Fibroblast of the aortic adventitia (primary cell): ENCODE results near the gene DACT2. TPM values are rescaled to one million over a fixed set of nuclear protein-coding genes. Genes with fewer than 3 reads are reported as not detected.
"Not testable (repeated sequence)": the region's sequence is repeated elsewhere in the genome, so short reads cannot be mapped to it uniquely, and the experiment has no call there.

Source experiments
- DNase-seq: peaks from one replicate; pipeline ENCODE4 v3.0.0-alpha.2; 2010; ENCODE audit warnings: low read depth
- H3K4me3 ChIP-seq: 2 replicates; pipeline ENCODE4 v1.5.1; 2011; ENCODE audit warnings: low read depth, mild to moderate bottlenecking, control low read depth, low read length, moderate library complexity
- total RNA-seq: library from RNA; depleted of rRNA; stranded (reverse); fragments of >200 nt; gene quantifications from 2 replicates; pipeline ENCODE4 v1.2.3, GENCODE V29; 2012; ENCODE audit warnings: low replicate concordance
- TF ChIP-seq, protein P1 (sequence below): IDR thresholded peaks from 2 replicates; pipeline ENCODE4 v1.5.1; 2011; ENCODE audit warnings: mild to moderate bottlenecking, low read length, control low read depth, inconsistent platforms; ENCODE audit not compliant: insufficient read depth

DACT2 gene
- total RNA-seq, 1 donor: 0.27 TPM

DNA sequence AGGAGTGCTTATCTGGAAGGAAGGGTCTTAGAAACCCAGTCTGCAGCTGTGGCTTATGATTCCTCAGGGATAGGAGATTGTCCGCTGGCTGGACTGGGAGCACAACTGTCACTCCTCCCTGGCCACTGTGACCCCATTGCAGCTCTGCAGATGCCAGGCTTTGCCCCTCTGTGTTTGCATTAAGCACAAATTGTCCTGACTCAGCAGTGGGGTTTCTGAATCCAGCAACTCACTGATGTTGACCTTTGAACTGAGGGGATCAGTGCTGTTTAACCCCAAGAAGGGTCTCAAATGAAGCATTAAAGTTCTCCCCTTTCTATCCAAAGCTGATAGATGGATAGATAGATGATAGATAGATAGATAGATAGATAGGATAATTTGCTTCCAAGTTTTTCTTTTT, 29.5 kb downstream of the DACT2 start:
- DNase-seq: no peak
- no peak overlapping the region for H3K4me3 ChIP-seq
- TF ChIP-seq, protein P1, sequence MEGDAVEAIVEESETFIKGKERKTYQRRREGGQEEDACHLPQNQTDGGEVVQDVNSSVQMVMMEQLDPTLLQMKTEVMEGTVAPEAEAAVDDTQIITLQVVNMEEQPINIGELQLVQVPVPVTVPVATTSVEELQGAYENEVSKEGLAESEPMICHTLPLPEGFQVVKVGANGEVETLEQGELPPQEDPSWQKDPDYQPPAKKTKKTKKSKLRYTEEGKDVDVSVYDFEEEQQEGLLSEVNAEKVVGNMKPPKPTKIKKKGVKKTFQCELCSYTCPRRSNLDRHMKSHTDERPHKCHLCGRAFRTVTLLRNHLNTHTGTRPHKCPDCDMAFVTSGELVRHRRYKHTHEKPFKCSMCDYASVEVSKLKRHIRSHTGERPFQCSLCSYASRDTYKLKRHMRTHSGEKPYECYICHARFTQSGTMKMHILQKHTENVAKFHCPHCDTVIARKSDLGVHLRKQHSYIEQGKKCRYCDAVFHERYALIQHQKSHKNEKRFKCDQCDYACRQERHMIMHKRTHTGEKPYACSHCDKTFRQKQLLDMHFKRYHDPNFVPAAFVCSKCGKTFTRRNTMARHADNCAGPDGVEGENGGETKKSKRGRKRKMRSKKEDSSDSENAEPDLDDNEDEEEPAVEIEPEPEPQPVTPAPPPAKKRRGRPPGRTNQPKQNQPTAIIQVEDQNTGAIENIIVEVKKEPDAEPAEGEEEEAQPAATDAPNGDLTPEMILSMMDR: no peak

DNA sequence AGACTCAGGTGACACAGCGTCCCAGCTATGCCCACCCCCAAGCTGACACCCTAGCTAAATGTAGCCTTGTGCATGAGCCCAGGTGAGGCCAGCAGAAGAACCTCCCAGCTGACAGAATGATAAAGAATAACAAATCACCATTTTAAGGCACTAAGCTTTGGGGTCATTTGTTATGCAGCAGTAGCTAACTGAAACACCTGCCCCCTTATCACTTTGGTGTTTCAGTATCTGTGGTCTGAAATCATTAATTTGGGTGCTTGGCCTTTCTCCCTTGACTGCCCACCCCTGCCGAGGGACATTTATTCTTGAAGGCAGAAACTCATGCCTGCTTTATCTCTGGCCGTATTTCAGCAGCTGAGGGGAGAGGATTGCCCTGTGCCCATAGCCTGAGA, 30.0 kb downstream of the DACT2 start:
- TF ChIP-seq, protein P1: no peak
- no peak overlapping the region for H3K4me3 ChIP-seq

DNA sequence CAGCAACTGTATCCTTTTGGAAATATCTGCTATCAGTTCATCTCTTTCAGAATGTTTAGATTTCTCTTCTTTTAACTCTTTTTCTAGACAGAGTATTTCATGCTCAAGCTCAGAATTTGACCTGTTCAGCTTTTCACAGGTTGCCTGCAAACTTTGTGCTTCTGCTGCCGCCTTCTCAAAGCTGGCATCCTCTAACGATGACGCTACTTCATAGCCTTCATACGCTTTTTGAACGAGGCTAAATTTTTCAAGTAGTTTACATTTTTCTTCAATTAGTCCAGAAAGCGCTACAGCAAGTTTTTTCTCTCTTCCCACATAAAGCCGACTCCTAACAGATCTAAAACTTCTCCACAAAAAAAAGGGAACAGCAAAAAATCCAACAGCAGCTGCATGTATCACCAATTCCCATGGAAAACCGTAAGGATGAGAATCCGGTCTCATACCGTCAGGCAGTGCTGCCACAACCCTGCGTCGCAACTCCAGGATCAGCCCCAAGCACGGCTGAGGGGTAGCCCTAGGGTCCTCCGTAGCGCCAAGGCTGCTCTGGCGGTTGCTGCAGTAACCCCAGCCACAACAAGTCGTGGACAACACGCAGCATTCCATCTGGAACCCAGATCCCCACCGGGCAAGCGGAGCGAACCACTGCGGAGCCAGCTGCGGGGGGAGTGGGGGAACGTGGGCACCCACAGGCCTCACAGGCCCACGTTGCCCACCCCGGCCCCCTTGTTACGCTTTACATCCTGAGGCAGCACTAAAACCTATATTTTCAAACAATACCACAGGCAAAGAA, 30.6 kb downstream of the DACT2 start:
- TF ChIP-seq, protein P1: no peak
- no peak for DNase-seq
- H3K4me3 ChIP-seq: no peak overlapping the region

More for the DNA sequence above, 30.0 kb downstream of the DACT2 start:
- DNase-seq: no peak

DNA sequence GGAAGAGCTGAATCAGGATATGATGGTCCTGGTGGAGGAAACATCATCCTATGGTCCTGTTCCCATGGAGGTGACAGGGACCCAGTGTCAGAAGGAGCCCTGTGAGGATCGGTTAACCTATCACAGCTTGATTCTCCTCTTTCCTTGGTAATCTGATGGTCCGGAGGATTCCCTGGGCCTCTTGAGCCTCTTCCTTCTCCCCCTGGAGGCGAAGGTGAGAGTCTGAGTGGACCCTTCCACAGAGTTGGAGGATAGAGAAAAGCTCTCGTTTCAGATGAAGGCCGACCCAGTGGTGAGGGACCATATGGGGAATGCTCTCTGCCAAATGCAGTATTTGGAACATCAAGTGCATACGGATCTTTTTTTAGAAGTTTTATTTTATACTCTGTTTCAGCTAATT, 32.1 kb downstream of the DACT2 start:
- H3K4me3 ChIP-seq, DNase-seq: not testable (repeated sequence)

DNA sequence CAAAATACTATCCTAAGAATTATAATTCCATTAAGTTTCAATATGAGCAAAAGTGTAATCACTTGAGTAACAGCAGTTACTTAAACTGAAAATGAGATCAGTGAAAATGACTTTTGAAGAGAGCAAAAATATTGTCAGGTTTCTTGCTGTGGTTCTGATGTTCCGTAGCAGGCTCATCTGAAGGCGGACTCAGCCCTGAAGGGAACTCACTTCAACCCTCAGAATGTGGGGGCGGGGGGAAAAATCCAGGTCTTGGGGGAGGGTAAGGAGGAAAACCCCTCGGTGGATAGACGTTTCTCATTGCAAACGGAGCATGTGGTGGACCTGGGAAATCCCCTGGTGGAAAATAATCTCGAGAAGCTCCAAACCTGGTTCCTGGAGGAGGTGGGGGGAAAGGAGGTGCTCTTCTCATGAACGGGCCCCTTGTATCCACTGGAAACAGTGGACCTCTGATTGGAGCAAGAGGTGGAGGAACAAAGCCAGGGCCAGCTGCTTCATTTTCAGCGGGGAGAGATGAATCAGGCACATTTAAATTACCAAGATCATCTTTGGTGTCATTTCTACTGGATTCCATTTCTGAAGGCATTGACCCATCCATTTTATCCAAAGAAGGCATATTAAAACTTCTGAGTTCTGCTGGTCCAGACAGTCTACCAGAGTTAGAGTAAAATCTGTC, 32.7 kb downstream of the DACT2 start:
- H3K4me3 ChIP-seq, DNase-seq: not testable (repeated sequence)

DNA sequence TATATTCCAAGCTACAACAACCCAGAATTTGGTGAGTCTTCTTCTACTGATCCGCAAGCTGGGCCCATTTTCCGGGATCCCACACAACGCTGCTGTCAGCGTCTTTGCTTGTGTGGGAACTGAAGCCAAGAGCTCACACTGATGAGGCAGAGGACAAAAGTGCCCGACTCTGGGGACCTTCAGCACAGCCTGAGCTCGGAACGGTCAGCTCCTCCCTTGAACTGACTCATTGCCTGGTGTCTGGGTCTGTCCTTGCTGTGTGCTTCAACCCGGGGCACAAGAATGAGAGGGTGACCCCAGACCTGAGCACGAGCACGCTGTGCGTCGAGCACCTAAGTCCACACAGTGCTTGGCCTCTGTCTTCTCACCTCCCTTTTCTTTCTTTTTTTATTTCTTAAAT, 33.5 kb downstream of the DACT2 start:
- TF ChIP-seq, protein P1: no peak
- H3K4me3 ChIP-seq: no peak overlapping the region
- no peak for DNase-seq

DNA sequence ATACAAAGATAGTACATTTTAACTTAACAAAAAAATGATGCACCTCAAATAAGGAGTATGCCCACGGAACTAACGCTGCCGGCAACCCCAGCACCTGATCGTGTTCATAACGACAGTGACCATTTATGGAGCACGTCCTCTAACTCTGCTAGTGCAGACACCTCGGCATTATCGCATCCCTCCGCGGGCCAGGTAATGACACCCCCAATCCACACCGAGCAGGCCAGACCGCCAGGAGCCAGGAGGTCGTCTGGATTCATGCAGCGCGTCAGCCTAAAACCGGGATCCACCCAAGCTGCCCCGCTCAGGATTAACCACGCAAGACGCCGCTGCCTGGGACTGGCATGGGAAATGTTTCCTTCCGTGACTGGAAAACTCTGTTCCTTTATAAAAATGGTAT, 34.1 kb downstream of the DACT2 start:
- no peak for DNase-seq
- no peak overlapping the region for H3K4me3 ChIP-seq
- TF ChIP-seq, protein P1: no peak

DNA sequence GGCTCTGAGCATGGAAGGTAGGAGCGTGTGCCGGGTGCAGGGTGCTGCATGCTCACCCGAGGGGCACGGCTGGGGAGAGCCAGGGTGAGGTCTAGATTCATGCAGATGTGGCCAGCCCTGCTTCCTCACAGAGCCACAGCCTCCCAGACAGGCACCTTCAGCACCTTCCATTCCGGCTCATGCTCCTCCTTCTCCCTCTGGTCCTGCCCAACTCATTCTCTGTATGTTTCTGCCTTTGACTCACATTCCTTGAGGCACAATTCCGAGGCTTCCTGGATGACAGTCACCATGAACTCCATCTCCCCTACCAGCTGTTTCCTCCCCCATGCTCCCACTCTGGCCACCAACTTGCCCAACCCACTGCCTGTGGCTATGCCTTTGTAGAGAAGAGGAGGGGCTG, 35.4 kb downstream of the DACT2 start:
- TF ChIP-seq, protein P1: no peak
- H3K4me3 ChIP-seq: no peak overlapping the region
- DNase-seq: no peak
